ENCODE measurements around the gene WFDC1. TPM values are rescaled to one million over a fixed set of nuclear protein-coding genes. Genes with fewer than 3 reads are reported as not detected.

WFDC1 gene
- polyA plus RNA-seq, 1 donor, result 1.8 TPM

- no peak for DNase-seq (ENCODE audit: low read depth)
Observed at GRCh38 chr16:84302111-84302954, 7.7 kb downstream of the WFDC1 start.

DNA sequence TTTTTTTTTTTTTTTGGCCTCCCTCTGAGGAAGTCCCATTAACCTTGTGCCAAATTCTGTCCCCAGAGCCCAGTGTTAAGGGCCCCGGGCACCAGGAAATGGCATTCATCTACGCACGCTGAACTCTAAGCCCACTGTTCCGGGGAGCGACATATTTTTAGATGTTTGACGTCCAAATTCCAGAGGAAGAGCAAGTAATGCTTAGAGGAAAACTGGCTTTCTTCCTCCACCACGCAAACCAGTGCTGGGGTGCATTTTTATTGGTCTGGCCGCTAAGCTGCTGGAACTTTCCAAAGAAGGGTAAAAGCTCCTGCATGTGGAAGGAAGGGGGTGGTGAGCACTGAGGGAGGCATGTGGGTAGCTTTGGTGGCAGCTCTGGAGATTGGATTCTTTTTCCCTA is 8.3 kb downstream of the WFDC1 start:
- no peak for DNase-seq (ENCODE audit: low read depth)

DNA sequence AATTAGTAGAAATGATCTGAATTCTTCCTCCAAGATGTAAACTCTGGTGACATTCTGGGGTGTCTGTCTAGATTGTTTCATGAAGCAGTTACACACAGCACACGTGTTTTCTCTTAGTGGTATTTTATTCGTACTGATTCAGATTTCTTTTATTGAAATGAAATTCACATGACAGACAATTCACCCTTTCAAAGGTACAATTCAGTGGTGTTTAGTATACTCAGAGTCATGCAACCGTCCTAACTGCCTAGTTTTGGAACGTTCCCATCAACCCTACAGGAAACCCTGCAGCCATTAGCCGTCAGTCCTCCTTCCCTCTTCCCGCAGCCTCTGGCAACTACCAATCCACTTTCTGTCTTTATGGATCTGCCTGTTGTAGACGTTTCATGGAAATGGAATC is 8.8 kb downstream of the WFDC1 start:
- DNase-seq (ENCODE audit: low read depth), result no peak

DNA sequence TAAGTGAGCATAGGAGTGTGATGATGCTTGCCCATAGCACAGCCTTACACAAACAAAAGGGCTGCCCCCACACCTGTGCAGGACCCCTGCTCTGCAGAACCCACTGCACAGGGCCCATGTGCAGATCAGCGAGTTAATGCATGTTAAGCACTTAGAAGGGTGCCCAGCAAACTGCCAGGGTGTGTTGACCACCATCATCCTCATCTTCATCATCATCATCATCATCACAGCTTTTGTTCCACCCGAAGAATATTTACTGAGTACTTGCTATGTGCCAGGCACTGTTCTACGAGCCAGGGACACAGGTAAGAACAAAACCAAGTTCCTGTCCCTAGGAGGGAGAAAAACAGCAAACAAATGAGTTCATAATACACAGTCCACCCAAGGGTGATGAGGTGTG is 11.9 kb downstream of the WFDC1 start:
- no peak for DNase-seq (ENCODE audit: low read depth)

GRCh38 chr16:84307209-84307954 is 12.7 kb downstream of the WFDC1 start:
- DNase-seq (ENCODE audit: low read depth), result no peak

DNA sequence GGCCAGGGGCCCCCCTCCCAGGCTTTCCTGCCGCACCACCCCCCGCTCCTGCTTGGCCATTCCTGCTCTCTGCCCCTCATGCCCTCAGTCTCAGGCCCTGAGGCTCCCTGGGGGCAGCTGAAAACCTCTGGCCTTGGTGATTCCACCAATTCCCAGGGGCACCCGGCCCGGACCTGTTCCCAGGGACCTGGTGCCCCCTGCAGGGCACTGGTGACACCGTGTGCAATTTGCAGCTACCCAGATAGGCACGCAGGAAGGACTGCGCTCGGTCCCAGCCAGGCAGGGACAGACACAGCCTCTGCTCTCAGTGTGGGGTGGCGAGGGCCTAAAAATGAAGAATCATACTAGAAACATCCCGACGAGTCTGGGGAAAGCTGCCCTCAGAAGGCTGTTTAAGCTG is 13.4 kb downstream of the WFDC1 start:
- no peak for DNase-seq (ENCODE audit: low read depth)

DNA sequence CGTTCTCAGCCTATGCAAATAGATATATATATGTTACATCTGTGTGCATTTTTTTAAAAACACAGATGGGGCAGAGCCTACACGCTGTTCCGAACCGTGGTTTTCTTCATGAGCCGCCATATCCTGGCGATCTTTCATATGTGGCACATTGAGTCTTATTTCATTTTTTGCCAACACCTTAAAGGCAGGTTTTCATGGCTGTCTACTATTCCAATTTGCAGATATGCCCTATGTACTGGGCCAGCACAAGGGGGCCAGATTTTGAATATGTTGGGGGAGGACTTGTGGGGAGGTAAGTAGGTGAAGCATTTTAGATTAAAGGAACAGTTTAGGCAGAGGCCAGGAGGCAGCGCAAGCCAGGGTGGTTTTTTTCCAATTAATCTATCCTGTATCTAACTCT is 16.0 kb downstream of the WFDC1 start:
- DNase-seq (ENCODE audit: low read depth), result no peak

DNA sequence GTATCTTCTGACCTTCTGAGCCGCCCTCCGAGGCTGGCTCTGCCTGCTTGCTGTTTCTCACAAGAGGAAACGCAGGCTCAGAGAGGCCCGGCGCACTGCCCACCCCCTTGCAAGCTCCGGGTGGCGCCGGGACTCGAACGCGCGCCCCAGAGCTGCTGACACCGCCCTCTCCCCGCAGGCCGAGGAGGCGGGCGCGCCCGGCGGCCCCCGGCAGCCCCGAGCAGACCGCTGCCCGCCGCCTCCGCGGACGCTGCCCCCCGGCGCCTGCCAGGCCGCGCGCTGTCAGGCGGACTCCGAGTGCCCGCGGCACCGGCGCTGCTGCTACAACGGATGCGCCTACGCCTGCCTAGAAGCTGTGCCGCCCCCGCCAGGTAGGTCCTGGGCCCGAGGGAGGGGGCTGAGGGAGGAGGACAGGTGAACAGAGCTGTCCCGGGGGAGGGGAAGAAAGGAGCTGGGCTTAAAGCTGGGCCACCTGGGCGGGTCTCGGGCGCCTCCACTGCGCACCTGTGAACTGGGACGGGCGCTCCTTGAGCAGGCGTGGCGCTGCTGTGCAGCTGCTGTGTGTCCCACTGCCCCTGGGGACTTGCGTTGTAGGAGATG is 18.2 kb downstream of the WFDC1 start:
- no peak for DNase-seq (ENCODE audit: low read depth)

DNA sequence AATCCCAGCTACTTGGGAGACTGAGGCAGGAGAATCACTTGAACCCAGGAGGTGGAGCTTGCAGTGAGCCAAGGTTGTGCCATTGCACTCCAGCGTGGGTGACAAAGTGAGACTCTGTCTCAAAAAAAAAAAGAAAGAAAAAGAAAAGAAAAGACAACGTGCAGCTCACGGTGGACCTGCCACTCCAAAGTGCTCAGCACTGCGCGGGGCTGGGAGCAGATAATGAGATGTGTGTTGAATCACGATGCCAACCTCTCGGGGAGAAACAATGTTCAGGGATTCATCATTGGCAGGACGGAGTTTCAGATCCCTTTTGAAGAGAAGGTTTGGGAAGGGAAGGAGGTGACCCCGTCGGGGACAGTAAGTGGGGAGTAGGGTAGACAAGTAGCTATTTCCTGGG is 19.2 kb downstream of the WFDC1 start:
- no peak for DNase-seq (ENCODE audit: low read depth)

- DNase-seq (ENCODE audit: low read depth), result no peak
Observed at GRCh38 chr16:84314373-84314772, 19.7 kb downstream of the WFDC1 start.

DNA sequence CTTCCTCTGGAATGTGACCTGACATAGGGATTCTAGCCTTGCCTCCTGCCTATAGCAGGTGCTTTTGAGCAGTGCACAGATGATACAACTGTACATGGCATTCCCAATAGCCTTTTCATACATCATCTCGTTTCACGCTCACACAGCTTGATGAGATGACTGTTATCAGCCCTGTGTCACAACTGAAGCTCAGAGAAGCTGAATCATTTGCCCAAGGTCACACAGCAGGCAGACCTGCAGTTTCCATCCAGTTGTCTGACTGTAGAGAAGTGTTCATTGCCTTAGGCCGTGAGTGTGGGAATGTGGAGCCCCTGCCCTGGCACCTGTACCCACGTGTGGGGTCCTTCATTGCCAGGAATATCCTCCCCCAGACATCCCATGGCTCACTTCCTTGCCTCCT is 20.1 kb downstream of the WFDC1 start:
- DNase-seq (ENCODE audit: low read depth), result no peak

GRCh38 chr16:84315422-84315821 is 20.7 kb downstream of the WFDC1 start:
- no peak for DNase-seq (ENCODE audit: low read depth)

DNA sequence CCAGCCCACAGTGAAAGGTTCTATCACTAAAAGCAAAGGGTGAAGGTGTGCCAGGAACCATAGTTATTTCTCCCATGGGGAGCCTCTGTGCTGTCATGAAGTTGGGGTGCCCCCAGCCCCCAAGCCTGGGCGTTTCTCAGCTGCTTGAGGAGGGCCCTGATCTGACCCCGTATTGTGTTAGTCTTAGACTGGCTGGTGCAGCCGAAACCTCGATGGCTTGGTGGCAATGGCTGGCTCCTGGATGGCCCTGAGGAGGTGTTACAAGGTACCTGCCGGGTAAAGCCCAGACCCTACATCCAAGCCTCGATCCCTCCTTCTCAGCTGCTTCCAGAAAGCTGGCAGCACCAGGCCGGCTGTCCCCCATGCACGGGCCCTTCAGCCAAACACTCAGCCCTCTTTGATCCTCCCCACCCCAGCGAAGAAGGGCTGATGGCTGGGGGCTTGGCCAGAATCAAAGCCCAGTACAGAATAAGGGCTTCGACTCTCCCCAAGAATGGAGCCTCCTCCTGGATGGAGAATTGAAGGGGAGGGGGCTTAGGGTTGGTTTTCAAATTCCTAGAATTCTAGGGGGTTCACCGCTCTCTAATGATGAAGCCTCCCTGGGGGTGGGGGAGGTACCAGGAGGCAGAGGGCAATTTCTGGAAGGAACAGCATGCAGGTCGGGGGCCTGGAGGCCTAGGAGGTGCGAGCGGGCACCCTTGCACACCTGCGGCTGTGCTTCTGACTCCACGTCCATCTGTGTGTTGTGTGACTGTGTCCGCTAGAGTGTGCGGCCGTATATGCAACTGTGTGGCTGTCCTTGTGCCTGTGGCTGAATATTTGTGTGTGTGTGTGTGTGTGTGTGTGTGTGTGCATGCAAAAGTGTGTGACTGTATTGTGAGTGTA is 23.7 kb downstream of the WFDC1 start:
- DNase-seq (ENCODE audit: low read depth), result no peak

GRCh38 chr16:84319146-84319760 is 24.6 kb downstream of the WFDC1 start:
- DNase-seq (ENCODE audit: low read depth), result no peak

DNA sequence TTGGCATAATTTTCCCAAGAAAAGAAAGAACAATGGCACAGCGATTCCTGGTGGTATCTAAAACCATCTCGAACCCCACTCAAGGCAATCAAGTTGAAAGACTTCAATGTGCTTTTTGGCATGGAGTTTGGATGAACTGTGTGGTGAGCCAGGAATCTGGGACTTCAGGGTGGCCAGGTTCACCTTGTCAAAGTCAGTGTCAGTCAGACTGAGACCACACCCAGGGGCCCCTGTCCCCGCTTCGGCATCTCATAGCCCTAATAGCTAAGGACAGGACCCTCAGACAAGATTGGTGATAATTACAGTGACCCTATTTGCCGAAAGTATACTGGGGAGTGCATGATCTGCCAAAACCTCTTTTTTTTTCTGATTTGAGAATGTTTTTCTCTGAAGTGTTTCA is 25.8 kb downstream of the WFDC1 start:
- no peak for DNase-seq (ENCODE audit: low read depth)

GRCh38 chr16:84321932-84322331 is 27.3 kb downstream of the WFDC1 start:
- DNase-seq (ENCODE audit: low read depth), result no peak

GRCh38 chr16:84322749-84323148 is 28.1 kb downstream of the WFDC1 start:
- DNase-seq (ENCODE audit: low read depth), result no peak

GRCh38 chr16:84323606-84324005 is 28.9 kb downstream of the WFDC1 start:
- DNase-seq (ENCODE audit: low read depth), result no peak

DNA sequence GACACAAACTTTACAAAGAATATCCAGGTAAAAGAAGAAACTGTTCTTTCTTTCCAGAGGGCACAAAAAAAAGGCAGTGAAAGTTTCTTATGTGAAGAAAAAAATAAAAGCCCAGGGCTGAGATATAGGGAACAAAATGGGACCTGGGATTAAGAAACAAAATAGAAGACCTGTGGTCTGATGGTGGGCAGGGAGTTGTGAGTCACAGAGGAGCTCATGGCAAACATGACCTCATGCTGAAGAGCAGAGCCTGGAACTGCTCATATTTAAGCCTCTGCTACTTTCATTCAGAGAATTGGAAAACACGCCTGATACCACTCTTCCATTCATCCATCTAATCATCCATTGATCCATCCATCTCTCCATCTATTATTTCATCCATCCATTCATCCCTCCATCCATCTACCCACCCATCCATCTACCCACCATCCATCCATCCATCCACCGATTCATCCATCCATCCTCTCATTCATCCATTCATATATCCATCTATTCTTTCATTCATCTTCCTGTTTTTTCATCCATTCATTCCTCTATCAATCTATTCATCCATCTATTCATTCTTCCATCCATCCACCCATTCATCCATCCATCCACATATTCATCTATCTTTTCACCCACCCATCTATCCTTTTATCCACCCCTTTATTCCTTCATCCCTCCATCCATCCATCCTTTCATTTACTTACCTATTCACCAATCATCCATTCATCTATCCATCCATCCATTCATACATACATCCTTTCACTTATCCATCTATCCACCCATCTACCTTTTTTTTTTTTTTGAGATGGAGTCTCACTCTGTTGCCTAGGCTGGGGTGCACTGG is 30.0 kb downstream of the WFDC1 start:
- no peak for DNase-seq (ENCODE audit: low read depth)

DNA sequence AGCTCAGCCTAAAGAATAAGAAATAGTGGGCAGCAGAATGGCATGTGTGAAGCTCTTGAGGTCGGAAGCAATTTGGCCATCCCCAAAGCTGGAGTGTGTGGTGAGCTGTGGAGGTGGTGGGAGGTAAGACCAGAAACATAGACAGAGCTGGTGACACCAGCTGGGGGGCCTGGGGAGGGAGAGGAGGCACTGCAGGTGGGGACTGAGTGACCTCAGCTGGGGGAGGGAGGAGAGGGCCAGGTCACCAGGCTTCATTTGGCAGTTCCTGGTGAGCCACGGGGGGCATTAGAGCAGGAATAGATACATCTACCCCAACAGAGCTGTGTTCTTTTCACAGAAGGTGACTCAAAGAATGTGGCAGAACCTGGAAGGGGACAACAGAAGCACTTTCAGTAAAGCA is 31.9 kb downstream of the WFDC1 start:
- no peak for DNase-seq (ENCODE audit: low read depth)

All from forelimb muscle (tissue), 1 donor.